ENCODE data around the gene ARID5B. TPM values are rescaled to one million over a fixed set of nuclear protein-coding genes. Genes with fewer than 3 reads are reported as not detected.

ARID5B gene
- total and polyA plus RNA-seq, 2 experiments from 2014 or later, result 53.2 to 55.0 TPM

GRCh38 chr10:61907587-61907986 lies 6.1 kb downstream of the ARID5B start:
- 69% methylated on average over 3 of the region's 3 CpGs for WGBS (ENCODE audit: low lambda C conversion rate, missing lambda C conversion rate)
- Histone ChIP-seq H2AFZ (no peak overlapping the region), H3K9me2 (replicated peaks; ENCODE audit: insufficient read depth) (no peaks in the 10 kb centered on the region), H3K4me2 (no peak overlapping the region), H3K79me2 (peaks cover 93% of the 10 kb centered on the region), H3K4me3 (no peak overlapping the region), H3K27me3 (no peaks in the 10 kb centered on the region), H4K20me1 (ENCODE audit: insufficient read depth, poor library complexity, severe bottlenecking) (peaks cover 9% of the 10 kb centered on the region), H3K27ac (no peak overlapping the region), H3K36me3 (replicated peaks; ENCODE audit: insufficient read depth, low read depth) (no peaks in the 10 kb centered on the region), H3K4me1 (ENCODE audit: insufficient read depth) (no peaks in the 10 kb centered on the region), H3K9me3 (ENCODE audit: low read depth) (no peaks in the 10 kb centered on the region)
- no peak for DNase-seq (ENCODE audit: low spot score)
- no peak for TF ChIP-seq EZH2 (IDR thresholded peaks at IDR 0.05; ENCODE audit: borderline replicate concordance)
- no peak for TF ChIP-seq CTCF (IDR thresholded peaks at IDR 0.05; ENCODE audit: poor library complexity)
- no peak for TF ChIP-seq EZH2phosphoT487 (IDR thresholded peaks at IDR 0.05; ENCODE audit: low read depth, severe bottlenecking, unreplicated experiment)

- no peak overlapping the region for H3K27ac ChIP-seq
- H3K79me2 ChIP-seq, result peaks cover 97% of the 10 kb centered on the region
- no peak for TF ChIP-seq CTCF (IDR thresholded peaks at IDR 0.05; ENCODE audit: poor library complexity)
- TF ChIP-seq EZH2 (IDR thresholded peaks at IDR 0.05; ENCODE audit: borderline replicate concordance), result no peak
- TF ChIP-seq EZH2phosphoT487 (IDR thresholded peaks at IDR 0.05; ENCODE audit: low read depth, severe bottlenecking, unreplicated experiment), result no peak
- no peak overlapping the region for H2AFZ ChIP-seq
- WGBS (ENCODE audit: low lambda C conversion rate, missing lambda C conversion rate), result 96% methylated on average over 6 of the region's 6 CpGs
- H3K27me3 ChIP-seq, result no peaks in the 10 kb centered on the region
- H3K9me2 ChIP-seq (replicated peaks; ENCODE audit: insufficient read depth), result no peaks in the 10 kb centered on the region
- no peak overlapping the region for H3K4me3 ChIP-seq
- peaks cover 14% of the 10 kb centered on the region for H4K20me1 ChIP-seq (ENCODE audit: insufficient read depth, poor library complexity, severe bottlenecking)
- no peak overlapping the region for H3K4me2 ChIP-seq
- peaks cover 6% of the 10 kb centered on the region for H3K36me3 ChIP-seq (replicated peaks; ENCODE audit: insufficient read depth, low read depth)
- no peak for DNase-seq (ENCODE audit: low spot score)
- H3K9me3 ChIP-seq (ENCODE audit: low read depth), result no peaks in the 10 kb centered on the region
- no peaks in the 10 kb centered on the region for H3K4me1 ChIP-seq (ENCODE audit: insufficient read depth)
These were observed 8.8 kb downstream of the ARID5B start for GRCh38 chr10:61910226-61910805.

GRCh38 chr10:61910894-61911293 lies 9.4 kb downstream of the ARID5B start:
- peaks cover 14% of the 10 kb centered on the region for H4K20me1 ChIP-seq (ENCODE audit: insufficient read depth, poor library complexity, severe bottlenecking)
- H3K4me2 ChIP-seq, result no peak overlapping the region
- H3K79me2 ChIP-seq, result peaks cover 97% of the 10 kb centered on the region
- H3K27ac ChIP-seq, result no peak overlapping the region
- H2AFZ ChIP-seq, result no peak overlapping the region
- TF ChIP-seq EZH2phosphoT487 (IDR thresholded peaks at IDR 0.05; ENCODE audit: low read depth, severe bottlenecking, unreplicated experiment) (no peak), CTCF (IDR thresholded peaks at IDR 0.05; ENCODE audit: poor library complexity) (no peak), EZH2 (IDR thresholded peaks at IDR 0.05; ENCODE audit: borderline replicate concordance) (no peak)
- DNase-seq (ENCODE audit: low spot score), result no peak
- no peaks in the 10 kb centered on the region for H3K9me2 ChIP-seq (replicated peaks; ENCODE audit: insufficient read depth)
- no peak overlapping the region for H3K4me3 ChIP-seq
- peaks cover 6% of the 10 kb centered on the region for H3K36me3 ChIP-seq (replicated peaks; ENCODE audit: insufficient read depth, low read depth)
- H3K4me1 ChIP-seq (ENCODE audit: insufficient read depth), result no peaks in the 10 kb centered on the region
- H3K9me3 ChIP-seq (ENCODE audit: low read depth), result no peaks in the 10 kb centered on the region
- WGBS (ENCODE audit: low lambda C conversion rate, missing lambda C conversion rate), result 71% methylated on average over 2 of the region's 2 CpGs
- no peaks in the 10 kb centered on the region for H3K27me3 ChIP-seq
